K562 (cell line): ENCODE measurements around the gene S100A4. TPM values are rescaled to one million over a fixed set of nuclear protein-coding genes. Genes with fewer than 3 reads are reported as not detected.

Experiments
- ARHGAP35 ChIP-seq: fragments of 450-650 bp; IDR thresholded peaks from 2 replicates; pipeline ENCODE4 v1.6.1; 2018; ENCODE audit not compliant: partially characterized antibody
- BMI1 ChIP-seq: fragments of 150-350 bp; IDR thresholded peaks from 2 replicates; pipeline ENCODE4 v1.6.1; 2014; ENCODE audit warnings: low read length
- CEBPG ChIP-seq, 3 experiments: fragments of 200-800 bp in 1 of 3; sonication (Bioruptor generic) in 1 of 3; sonication (generic) in 1 of 3; formaldehyde crosslinking in 1 of 3; IDR thresholded peaks in 2 of 3; conservative IDR thresholded peaks in 1 of 3; 2 replicates each; pipeline versions ENCODE4 v1.6.1 to v1.8.0; 2016 to 2022; ENCODE audit warnings: missing compliant biosample characterization in 2 of 3, missing genetic modification characterization in 2 of 3, mild to moderate bottlenecking in 1 of 3, missing genetic modification reagents in 1 of 3
- CREM ChIP-seq: IDR thresholded peaks from 2 replicates; pipeline ENCODE4 v1.6.1; 2014; ENCODE audit warnings: antibody characterized with exemption, low read depth
- DMBX1 ChIP-seq: fragments of 250-450 bp; sonication (Bioruptor Pico); IDR thresholded peaks from 2 replicates; pipeline ENCODE4 v1.8.0; 2022; ENCODE audit warnings: inconsistent platforms, mild to moderate bottlenecking, moderate library complexity, borderline replicate concordance
- GTF2E2 ChIP-seq: fragments of 200-800 bp; sonication (Bioruptor generic); IDR thresholded peaks from 2 replicates; pipeline ENCODE4 v1.6.1; 2016; ENCODE audit warnings: missing genetic modification characterization, missing compliant biosample characterization
- POLR2A ChIP-seq: fragments of 450-650 bp; conservative IDR thresholded peaks from 2 replicates; pipeline ENCODE4 v1.6.1; 2016
- SOX6 ChIP-seq: fragments of 450-650 bp; IDR thresholded peaks from 2 replicates; pipeline ENCODE4 v1.6.1; 2014; ENCODE audit warnings: mild to moderate bottlenecking
- SRSF7 ChIP-seq: fragments of 200-400 bp; formaldehyde crosslinking; optimal IDR thresholded peaks from 2 replicates; pipeline ENCODE3; 2017; ENCODE audit warnings: mild to moderate bottlenecking, low read depth, low read length
- ZNF695 ChIP-seq: fragments of 450-650 bp; formaldehyde crosslinking; IDR thresholded peaks from 2 replicates; pipeline ENCODE4 v1.4.0; 2020; ENCODE audit warnings: mild to moderate bottlenecking, moderate library complexity
- polyA plus RNA-seq, 8 experiments: library from polyadenylated mRNA; depleted of rRNA in 4 of 8; stranded (reverse) in 5 of 8; unstranded in 3 of 8; fragments of >200 nt; fragmentation: Nextera tagmentation in 2 of 8; fragmentation: Illumina TruSeq in 1 of 8; extraction: Ambion mirVana in 2 of 8; extraction: Trizol in 1 of 8; gene quantifications; 2 replicates each; pipeline versions ENCODE4 v1.2.1 to v1.2.3, GENCODE V29; 2011 to 2014; ENCODE audit warnings: inconsistent platforms in 1 of 8, missing spikeins in 1 of 8
- total RNA-seq, 7 experiments: library from RNA; depleted of rRNA in 6 of 7; stranded (reverse); fragments of >200 nt in 6 of 7; fragmentation: Illumina TruSeq in 2 of 7; extraction: Trizol in 2 of 7; gene quantifications; 2 replicates each; pipeline versions ENCODE4 v1.2.1 to v1.2.3, GENCODE V29; 2011 to 2021; ENCODE audit warnings: low replicate concordance in 1 of 7
- TF ChIP-seq, protein P1 (sequence below): fragments of 450-650 bp; IDR thresholded peaks from 2 replicates; pipeline ENCODE4 v1.6.1; 2016; ENCODE audit warnings: mild to moderate bottlenecking, moderate library complexity

S100A4 gene
- total and polyA plus RNA-seq, 9 of the 15 experiments (the other 6 are each of a cell fraction or from before 2014, with no cell fraction given): 3.7 to 20.1 (median 11.2) TPM

DNA sequence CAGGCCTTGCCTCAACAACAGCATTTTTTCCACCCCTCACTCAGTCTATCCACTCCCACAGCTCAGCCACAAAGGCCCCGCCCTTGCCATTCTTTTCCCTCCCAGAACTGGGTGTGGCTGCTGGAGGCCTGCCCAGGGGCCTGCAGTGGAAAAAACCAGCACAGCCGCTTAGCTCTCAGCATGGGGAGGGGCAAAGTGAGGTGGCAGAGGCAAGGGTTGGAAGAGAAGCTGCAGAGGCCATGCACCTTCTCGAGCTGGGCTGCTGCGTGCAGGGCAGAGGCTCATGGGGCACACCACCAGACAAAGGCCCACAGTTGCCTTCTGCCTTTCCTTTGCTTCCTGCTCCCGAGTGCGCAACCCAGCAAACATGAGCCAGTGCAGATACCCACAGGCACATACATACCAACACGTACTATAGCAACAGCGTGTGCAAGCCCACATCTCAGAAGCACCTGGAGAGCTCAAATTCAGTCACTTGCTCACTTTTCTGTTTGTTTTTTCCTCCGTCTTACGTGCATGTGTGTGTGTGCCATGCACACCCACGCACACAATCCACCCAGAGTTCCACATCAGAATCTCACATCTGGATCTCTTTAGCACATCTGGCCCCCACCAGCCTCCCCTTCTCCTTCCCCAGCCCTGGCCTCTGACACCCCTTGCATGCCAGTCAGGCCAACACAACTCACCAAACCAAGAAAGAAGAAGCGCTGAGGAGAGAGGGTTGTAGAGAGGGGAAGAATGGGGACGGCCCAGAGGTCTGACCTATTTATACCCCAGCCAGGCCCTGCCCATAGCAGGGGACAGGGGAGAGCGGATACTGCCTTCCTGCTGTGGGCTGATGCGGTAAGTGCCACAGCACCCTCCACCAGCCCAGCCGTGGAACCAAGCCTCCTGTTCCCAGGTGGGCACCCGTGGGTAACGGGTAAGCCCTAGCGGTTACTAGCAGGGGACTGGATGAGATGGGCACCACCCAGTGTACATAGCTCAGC, at the start of gene S100A4 (continued):
- TF ChIP-seq, protein P1, sequence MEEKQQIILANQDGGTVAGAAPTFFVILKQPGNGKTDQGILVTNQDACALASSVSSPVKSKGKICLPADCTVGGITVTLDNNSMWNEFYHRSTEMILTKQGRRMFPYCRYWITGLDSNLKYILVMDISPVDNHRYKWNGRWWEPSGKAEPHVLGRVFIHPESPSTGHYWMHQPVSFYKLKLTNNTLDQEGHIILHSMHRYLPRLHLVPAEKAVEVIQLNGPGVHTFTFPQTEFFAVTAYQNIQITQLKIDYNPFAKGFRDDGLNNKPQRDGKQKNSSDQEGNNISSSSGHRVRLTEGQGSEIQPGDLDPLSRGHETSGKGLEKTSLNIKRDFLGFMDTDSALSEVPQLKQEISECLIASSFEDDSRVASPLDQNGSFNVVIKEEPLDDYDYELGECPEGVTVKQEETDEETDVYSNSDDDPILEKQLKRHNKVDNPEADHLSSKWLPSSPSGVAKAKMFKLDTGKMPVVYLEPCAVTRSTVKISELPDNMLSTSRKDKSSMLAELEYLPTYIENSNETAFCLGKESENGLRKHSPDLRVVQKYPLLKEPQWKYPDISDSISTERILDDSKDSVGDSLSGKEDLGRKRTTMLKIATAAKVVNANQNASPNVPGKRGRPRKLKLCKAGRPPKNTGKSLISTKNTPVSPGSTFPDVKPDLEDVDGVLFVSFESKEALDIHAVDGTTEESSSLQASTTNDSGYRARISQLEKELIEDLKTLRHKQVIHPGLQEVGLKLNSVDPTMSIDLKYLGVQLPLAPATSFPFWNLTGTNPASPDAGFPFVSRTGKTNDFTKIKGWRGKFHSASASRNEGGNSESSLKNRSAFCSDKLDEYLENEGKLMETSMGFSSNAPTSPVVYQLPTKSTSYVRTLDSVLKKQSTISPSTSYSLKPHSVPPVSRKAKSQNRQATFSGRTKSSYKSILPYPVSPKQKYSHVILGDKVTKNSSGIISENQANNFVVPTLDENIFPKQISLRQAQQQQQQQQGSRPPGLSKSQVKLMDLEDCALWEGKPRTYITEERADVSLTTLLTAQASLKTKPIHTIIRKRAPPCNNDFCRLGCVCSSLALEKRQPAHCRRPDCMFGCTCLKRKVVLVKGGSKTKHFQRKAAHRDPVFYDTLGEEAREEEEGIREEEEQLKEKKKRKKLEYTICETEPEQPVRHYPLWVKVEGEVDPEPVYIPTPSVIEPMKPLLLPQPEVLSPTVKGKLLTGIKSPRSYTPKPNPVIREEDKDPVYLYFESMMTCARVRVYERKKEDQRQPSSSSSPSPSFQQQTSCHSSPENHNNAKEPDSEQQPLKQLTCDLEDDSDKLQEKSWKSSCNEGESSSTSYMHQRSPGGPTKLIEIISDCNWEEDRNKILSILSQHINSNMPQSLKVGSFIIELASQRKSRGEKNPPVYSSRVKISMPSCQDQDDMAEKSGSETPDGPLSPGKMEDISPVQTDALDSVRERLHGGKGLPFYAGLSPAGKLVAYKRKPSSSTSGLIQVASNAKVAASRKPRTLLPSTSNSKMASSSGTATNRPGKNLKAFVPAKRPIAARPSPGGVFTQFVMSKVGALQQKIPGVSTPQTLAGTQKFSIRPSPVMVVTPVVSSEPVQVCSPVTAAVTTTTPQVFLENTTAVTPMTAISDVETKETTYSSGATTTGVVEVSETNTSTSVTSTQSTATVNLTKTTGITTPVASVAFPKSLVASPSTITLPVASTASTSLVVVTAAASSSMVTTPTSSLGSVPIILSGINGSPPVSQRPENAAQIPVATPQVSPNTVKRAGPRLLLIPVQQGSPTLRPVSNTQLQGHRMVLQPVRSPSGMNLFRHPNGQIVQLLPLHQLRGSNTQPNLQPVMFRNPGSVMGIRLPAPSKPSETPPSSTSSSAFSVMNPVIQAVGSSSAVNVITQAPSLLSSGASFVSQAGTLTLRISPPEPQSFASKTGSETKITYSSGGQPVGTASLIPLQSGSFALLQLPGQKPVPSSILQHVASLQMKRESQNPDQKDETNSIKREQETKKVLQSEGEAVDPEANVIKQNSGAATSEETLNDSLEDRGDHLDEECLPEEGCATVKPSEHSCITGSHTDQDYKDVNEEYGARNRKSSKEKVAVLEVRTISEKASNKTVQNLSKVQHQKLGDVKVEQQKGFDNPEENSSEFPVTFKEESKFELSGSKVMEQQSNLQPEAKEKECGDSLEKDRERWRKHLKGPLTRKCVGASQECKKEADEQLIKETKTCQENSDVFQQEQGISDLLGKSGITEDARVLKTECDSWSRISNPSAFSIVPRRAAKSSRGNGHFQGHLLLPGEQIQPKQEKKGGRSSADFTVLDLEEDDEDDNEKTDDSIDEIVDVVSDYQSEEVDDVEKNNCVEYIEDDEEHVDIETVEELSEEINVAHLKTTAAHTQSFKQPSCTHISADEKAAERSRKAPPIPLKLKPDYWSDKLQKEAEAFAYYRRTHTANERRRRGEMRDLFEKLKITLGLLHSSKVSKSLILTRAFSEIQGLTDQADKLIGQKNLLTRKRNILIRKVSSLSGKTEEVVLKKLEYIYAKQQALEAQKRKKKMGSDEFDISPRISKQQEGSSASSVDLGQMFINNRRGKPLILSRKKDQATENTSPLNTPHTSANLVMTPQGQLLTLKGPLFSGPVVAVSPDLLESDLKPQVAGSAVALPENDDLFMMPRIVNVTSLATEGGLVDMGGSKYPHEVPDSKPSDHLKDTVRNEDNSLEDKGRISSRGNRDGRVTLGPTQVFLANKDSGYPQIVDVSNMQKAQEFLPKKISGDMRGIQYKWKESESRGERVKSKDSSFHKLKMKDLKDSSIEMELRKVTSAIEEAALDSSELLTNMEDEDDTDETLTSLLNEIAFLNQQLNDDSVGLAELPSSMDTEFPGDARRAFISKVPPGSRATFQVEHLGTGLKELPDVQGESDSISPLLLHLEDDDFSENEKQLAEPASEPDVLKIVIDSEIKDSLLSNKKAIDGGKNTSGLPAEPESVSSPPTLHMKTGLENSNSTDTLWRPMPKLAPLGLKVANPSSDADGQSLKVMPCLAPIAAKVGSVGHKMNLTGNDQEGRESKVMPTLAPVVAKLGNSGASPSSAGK: no peak
- no peak for TF ChIP-seq GTF2E2 (tag)
- TF ChIP-seq DMBX1 (CRISPR knock-in tag): no peak
- no peak for TF ChIP-seq ARHGAP35
- TF ChIP-seq SRSF7: no peak
- TF ChIP-seq CREM: peak; percentile 5
- no peak for TF ChIP-seq ZNF695 (CRISPR knock-in tag)
- no peak for TF ChIP-seq CEBPG (CRISPR knock-in tag; IDR thresholded peaks at IDR 0.05)
- TF ChIP-seq CEBPG (tag; conservative IDR thresholded peaks at IDR 0.05 in 1 of 2, IDR thresholded peaks at IDR 0.05 in 1 of 2): no peak
- TF ChIP-seq POLR2A: no peak
- TF ChIP-seq SOX6: no peak
- no peak for TF ChIP-seq BMI1
